HEK293 (cell line): ENCODE measurements around the gene LRIG3.
"Not testable (repeated sequence)": the region's sequence is repeated elsewhere in the genome, so short reads cannot be mapped to it uniquely, and the experiment has no call there.

Source experiments
- CTCF ChIA-PET: fragments of 350-600 bp; formaldehyde crosslinking; extraction: SDS; loops from one replicate; lab custom pipeline; 2021; ENCODE audit warnings: antibody characterized with exemption; lab: Yijun Ruan, JAX
- POLR2A ChIA-PET: fragments of 300-600 bp; formaldehyde crosslinking; extraction: SDS; loops from one replicate; lab custom pipeline; 2020; ENCODE audit warnings: antibody characterized with exemption, inconsistent platforms; lab: Yijun Ruan, JAX
- H3K27ac ChIP-seq: fragments of 200-500 bp; sonication (Bioruptor generic); 2 replicates; pipeline ENCODE4 v1.5.1; 2014; ENCODE audit warnings: low read depth, low read length, control low read depth, inconsistent platforms; ENCODE audit errors: extremely low read depth
- H3K36me3 ChIP-seq, 2 experiments: fragments of 200-500 bp in 1 of 2; sonication (Bioruptor generic) in 1 of 2; 1 replicate in 1 of 2; 2 replicates in 1 of 2; pipeline ENCODE4 v1.5.1; 2014 to 2017; ENCODE audit warnings: inconsistent platforms in 2 of 2, low read length in 2 of 2; ENCODE audit not compliant: control insufficient read depth in 2 of 2, insufficient read depth in 1 of 2
- H3K4me1 ChIP-seq: fragments of 200-500 bp; sonication (Bioruptor generic); 2 replicates; pipeline ENCODE4 v1.5.1; 2014; ENCODE audit warnings: mild to moderate bottlenecking, low read length, inconsistent platforms; ENCODE audit not compliant: control insufficient read depth, insufficient read depth
- H3K4me3 ChIP-seq: 2 replicates; pipeline ENCODE4 v1.5.1; 2011; ENCODE audit warnings: low read depth, mild to moderate bottlenecking, control low read depth, low read length, moderate library complexity
- H3K9me3 ChIP-seq: fragments of 200-500 bp; sonication (Bioruptor generic); 2 replicates; pipeline ENCODE4 v1.5.1; 2014; ENCODE audit warnings: low read depth, low read length, inconsistent platforms; ENCODE audit not compliant: control insufficient read depth, insufficient read depth
- GLI2 ChIP-seq: fragments of 450-650 bp; formaldehyde crosslinking; IDR thresholded peaks from 2 replicates; pipeline ENCODE4; 2017; ENCODE audit warnings: missing biosample characterization, missing genetic modification characterization, low read depth, borderline replicate concordance
- KLF10 ChIP-seq: fragments of 450-650 bp; IDR thresholded peaks from 2 replicates; pipeline ENCODE4 v1.5.1; 2018; ENCODE audit warnings: missing biosample characterization, mild to moderate bottlenecking, missing genetic modification characterization
- MYNN ChIP-seq: fragments of 450-650 bp; formaldehyde crosslinking; IDR thresholded peaks from 2 replicates; pipeline ENCODE4 v1.5.1; 2016; ENCODE audit warnings: missing biosample characterization, missing genetic modification characterization, borderline replicate concordance
- SP3 ChIP-seq: fragments of 450-650 bp; formaldehyde crosslinking; IDR thresholded peaks from 2 replicates; pipeline ENCODE4 v1.5.1; 2016; ENCODE audit warnings: missing biosample characterization, missing genetic modification characterization
- ZBTB44 ChIP-seq: fragments of 450-650 bp; IDR thresholded peaks from 2 replicates; pipeline ENCODE4 v1.5.1; 2018; ENCODE audit warnings: missing biosample characterization, mild to moderate bottlenecking, missing genetic modification characterization
- ZIC2 ChIP-seq: fragments of 450-650 bp; formaldehyde crosslinking; IDR thresholded peaks from 2 replicates; pipeline ENCODE4 v1.5.1; 2016; ENCODE audit warnings: missing biosample characterization, missing genetic modification characterization
- ZNF138 ChIP-seq: fragments of 450-650 bp; formaldehyde crosslinking; IDR thresholded peaks from 2 replicates; pipeline ENCODE4 v1.5.1; 2016; ENCODE audit warnings: missing biosample characterization, missing genetic modification characterization, borderline replicate concordance
- ZNF174 ChIP-seq: fragments of 450-650 bp; formaldehyde crosslinking; IDR thresholded peaks from 2 replicates; pipeline ENCODE4 v1.5.0; 2017; ENCODE audit warnings: missing biosample characterization, mild to moderate bottlenecking, missing genetic modification characterization
- ZNF184 ChIP-seq: fragments of 450-650 bp; IDR thresholded peaks from 2 replicates; pipeline ENCODE4 v1.5.1; 2018; ENCODE audit warnings: missing biosample characterization, mild to moderate bottlenecking, missing genetic modification characterization
- ZNF292 ChIP-seq: fragments of 450-650 bp; formaldehyde crosslinking; IDR thresholded peaks from 2 replicates; pipeline ENCODE4 v1.5.1; 2016; ENCODE audit warnings: low read depth, missing biosample characterization, missing genetic modification characterization, borderline replicate concordance
- ZNF366 ChIP-seq: fragments of 450-650 bp; formaldehyde crosslinking; conservative IDR thresholded peaks from 2 replicates; pipeline ENCODE4 v1.5.1; 2016; ENCODE audit warnings: missing biosample characterization, missing genetic modification characterization
- ZNF404 ChIP-seq: fragments of 450-650 bp; formaldehyde crosslinking; IDR thresholded peaks from 2 replicates; pipeline ENCODE4 v1.5.1; 2017; ENCODE audit warnings: missing biosample characterization, missing genetic modification characterization
- ZNF473 ChIP-seq: fragments of 450-650 bp; formaldehyde crosslinking; IDR thresholded peaks from 2 replicates; pipeline ENCODE4 v1.5.1; 2017; ENCODE audit warnings: missing biosample characterization, missing genetic modification characterization
- ZNF501 ChIP-seq: fragments of 450-650 bp; formaldehyde crosslinking; IDR thresholded peaks from 2 replicates; pipeline ENCODE4 v1.5.1; 2016; ENCODE audit warnings: missing biosample characterization, missing genetic modification characterization
- ZNF521 ChIP-seq: fragments of 450-650 bp; formaldehyde crosslinking; IDR thresholded peaks from 2 replicates; pipeline ENCODE4 v1.5.1; 2017; ENCODE audit warnings: missing biosample characterization, mild to moderate bottlenecking, missing genetic modification characterization
- ZNF544 ChIP-seq: fragments of 450-650 bp; formaldehyde crosslinking; IDR thresholded peaks from 2 replicates; pipeline ENCODE4 v1.5.0; 2017; ENCODE audit warnings: missing biosample characterization, missing genetic modification characterization
- ZNF560 ChIP-seq: fragments of 450-650 bp; formaldehyde crosslinking; IDR thresholded peaks from 2 replicates; pipeline ENCODE4 v1.5.1; 2017; ENCODE audit warnings: missing biosample characterization, missing genetic modification characterization, borderline replicate concordance
- ZNF621 ChIP-seq: fragments of 450-650 bp; formaldehyde crosslinking; IDR thresholded peaks from 2 replicates; pipeline ENCODE4 v1.5.1; 2017; ENCODE audit warnings: missing biosample characterization, missing genetic modification characterization
- ZNF639 ChIP-seq: fragments of 450-650 bp; formaldehyde crosslinking; IDR thresholded peaks from 2 replicates; pipeline ENCODE4 v1.5.1; 2016; ENCODE audit warnings: missing biosample characterization, missing genetic modification characterization
- TF ChIP-seq, protein P1 (sequence below): fragments of 450-650 bp; formaldehyde crosslinking; IDR thresholded peaks from 2 replicates; pipeline ENCODE4 v1.5.1; 2017; ENCODE audit warnings: missing biosample characterization, missing genetic modification characterization

Gene LRIG3

DNA sequence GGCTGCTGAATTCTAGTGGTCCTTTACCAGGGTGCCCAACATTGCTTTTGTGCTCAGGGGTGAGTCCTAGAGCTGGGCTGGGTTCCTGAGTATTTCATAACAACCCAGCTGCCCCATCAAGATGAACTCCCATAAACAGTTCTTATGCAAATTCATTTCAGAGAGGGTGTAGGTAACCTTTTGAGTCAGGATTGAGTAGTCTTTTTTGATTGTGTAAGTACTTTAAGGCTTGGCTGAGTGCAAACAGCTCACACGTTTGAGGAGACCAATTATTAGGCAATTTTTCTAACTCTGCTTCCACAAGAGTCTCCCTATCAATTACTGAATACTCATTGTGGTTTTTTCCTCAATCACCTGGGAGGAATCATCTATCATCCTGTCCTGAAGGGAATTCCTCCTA lies 63.1 kb downstream of the LRIG3 start:
- POLR2A ChIA-PET, H3K4me1 ChIP-seq, H3K36me3 ChIP-seq, H3K27ac ChIP-seq, CTCF ChIA-PET, H3K4me3 ChIP-seq, H3K9me3 ChIP-seq: not testable (repeated sequence)

DNA sequence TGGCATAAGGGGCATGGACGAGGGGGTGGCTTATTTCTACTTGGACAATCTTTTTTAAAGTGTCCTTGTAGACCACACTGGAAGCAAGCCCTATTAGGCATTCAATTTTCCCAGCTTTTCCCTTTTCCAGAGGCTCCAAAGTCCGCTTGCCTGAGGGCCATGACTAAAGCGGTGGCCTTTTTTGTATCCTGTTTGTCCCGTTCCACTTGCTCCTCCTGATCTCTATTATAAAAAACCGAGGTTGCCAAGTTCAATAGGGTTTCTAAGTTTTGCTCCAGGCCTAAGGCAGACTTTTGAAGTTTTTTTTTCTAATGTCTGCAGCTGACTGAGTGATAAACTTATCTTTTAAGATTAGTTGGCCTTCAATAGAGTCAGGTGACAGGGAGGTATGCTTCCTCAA lies 64.7 kb downstream of the LRIG3 start:
- H3K4me1 ChIP-seq, POLR2A ChIA-PET, H3K9me3 ChIP-seq, H3K4me3 ChIP-seq, H3K36me3 ChIP-seq, CTCF ChIA-PET, H3K27ac ChIP-seq: not testable (repeated sequence)

DNA sequence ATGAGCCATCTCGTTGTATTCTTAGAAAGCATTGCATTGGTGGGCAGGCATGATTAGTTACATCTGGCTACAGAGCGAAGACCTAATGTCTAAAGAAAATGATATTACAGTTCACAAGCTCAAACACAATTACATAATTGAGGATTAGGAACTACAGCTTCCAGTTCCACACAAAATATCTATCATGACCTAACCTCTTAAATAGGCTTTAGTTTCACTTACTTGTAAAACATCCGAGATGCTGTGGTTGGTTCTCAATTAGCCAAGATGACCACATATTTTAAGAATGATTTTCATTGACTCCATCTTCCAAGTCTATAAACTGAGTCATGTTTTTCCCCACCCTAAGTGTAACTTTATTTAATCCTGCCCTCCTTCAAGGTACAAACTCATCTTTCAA lies 69.5 kb downstream of the LRIG3 start:
- no peaks in the 10 kb centered on the region for H3K9me3 ChIP-seq
- no peak overlapping the region for H3K4me3 ChIP-seq
- H3K27ac ChIP-seq, result no peak overlapping the region
- ChIA-PET POLR2A (interaction anchor here (0.6 kb wide), 1 partner anchor 264 kb away, joined by 3 read pairs; no protein-coding TSS in a partner anchor), CTCF (no interaction called here)
- no peaks in the 10 kb centered on the region for H3K4me1 ChIP-seq
- H3K36me3 ChIP-seq, result no peaks in the 10 kb centered on the region
- TF ChIP-seq ZNF473 (tag by site-specific recombination), result no peak
- no peak for TF ChIP-seq KLF10 (tag by site-specific recombination)
- TF ChIP-seq ZNF639 (tag by site-specific recombination), result no peak
- TF ChIP-seq ZNF184, result no peak
- TF ChIP-seq MYNN (tag by site-specific recombination), result no peak
- no peak for TF ChIP-seq ZNF174 (tag by site-specific recombination)
- no peak for TF ChIP-seq ZNF544
- TF ChIP-seq ZNF521 (tag by site-specific recombination), result no peak
- no peak for TF ChIP-seq ZBTB44 (tag by site-specific recombination)
- no peak for TF ChIP-seq ZNF138
- no peak for TF ChIP-seq ZNF621 (tag by site-specific recombination)
- TF ChIP-seq ZNF292 (tag by site-specific recombination), result no peak
- no peak for TF ChIP-seq ZNF560 (tag by site-specific recombination)
- TF ChIP-seq GLI2 (tag by site-specific recombination), result no peak
- TF ChIP-seq ZNF404 (tag by site-specific recombination), result no peak
- no peak for TF ChIP-seq SP3 (tag by site-specific recombination)
- TF ChIP-seq, all 188 proteins: peak for 0

DNA sequence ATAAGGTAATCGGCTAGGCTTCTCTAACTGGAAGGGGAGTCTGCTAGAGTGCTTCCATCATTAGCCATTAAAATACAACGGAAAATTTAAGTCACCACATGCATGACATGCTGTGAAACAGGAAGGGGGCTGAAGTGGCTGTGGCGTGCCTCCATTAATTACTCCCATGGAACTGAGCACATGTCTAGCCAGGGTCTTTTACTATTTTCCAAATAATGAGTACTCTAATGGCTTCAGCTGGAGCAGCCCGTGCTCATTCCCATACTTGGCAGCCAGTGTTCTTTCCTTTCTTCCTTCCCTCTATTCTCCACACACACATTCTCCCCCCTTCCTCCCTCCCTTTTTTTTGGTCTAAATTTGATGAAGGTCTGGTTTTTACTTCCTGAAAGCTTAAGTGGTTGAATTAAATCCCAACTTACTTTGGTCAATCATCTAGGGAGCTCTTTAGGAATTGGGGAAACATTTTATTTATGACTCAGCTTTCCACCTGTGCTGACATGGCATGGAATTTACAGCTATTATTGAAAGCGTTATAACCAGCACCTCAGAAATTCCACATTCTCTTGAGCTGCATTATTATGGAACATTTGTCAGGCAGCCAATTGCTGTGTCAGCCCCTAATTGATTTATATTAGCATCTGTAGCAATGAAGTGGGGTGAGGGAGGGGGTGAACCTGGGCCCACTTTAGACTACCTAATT lies 72.3 kb downstream of the LRIG3 start:
- Histone ChIP-seq H3K36me3 (no peaks in the 10 kb centered on the region), H3K4me3 (no peak overlapping the region), H3K4me1 (no peaks in the 10 kb centered on the region), H3K27ac (no peak overlapping the region), H3K9me3 (no peaks in the 10 kb centered on the region)
- ChIA-PET POLR2A (no interaction called here), CTCF (interaction anchor here (0.6 to 0.7 kb wide), 3 partner anchors 307 to 944 kb away, joined by 3 to 5 read pairs (median 5); no protein-coding TSS in a partner anchor)
- TF ChIP-seq, protein P1, sequence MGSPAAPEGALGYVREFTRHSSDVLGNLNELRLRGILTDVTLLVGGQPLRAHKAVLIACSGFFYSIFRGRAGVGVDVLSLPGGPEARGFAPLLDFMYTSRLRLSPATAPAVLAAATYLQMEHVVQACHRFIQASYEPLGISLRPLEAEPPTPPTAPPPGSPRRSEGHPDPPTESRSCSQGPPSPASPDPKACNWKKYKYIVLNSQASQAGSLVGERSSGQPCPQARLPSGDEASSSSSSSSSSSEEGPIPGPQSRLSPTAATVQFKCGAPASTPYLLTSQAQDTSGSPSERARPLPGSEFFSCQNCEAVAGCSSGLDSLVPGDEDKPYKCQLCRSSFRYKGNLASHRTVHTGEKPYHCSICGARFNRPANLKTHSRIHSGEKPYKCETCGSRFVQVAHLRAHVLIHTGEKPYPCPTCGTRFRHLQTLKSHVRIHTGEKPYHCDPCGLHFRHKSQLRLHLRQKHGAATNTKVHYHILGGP (tag by site-specific recombination), result peak; percentile 81
- no peak for TF ChIP-seq ZNF501 (tag by site-specific recombination)
- peak; percentile 11; the same call in 1 of the 2 replicates for TF ChIP-seq ZIC2 (tag by site-specific recombination)
- 0 out of 2 replicates have a peak, but pooled peaks have one; percentile 19 for TF ChIP-seq ZNF366 (tag by site-specific recombination)
